Measurements from ENCODE around the gene ZMYND8.

Gene ZMYND8

GRCh38 chr20:47377122-47377722 is 20.7 kb upstream of the ZMYND8 start:
- TF ChIP-seq GATA3 (IDR thresholded peaks at IDR 0.05; ENCODE audit: low read depth, low read length) (no peak), GATA2 (IDR thresholded peaks at IDR 0.05; ENCODE audit: low read depth, low read length) (no peak)

- no peak for TF ChIP-seq GATA2 (IDR thresholded peaks at IDR 0.05; ENCODE audit: low read depth, low read length)
- TF ChIP-seq GATA3 (IDR thresholded peaks at IDR 0.05; ENCODE audit: low read depth, low read length): no peak
Measured at GRCh38 chr20:47373206-47373733, 16.8 kb upstream of the ZMYND8 start.

- TF ChIP-seq GATA2 (IDR thresholded peaks at IDR 0.05; ENCODE audit: low read depth, low read length): no peak
- TF ChIP-seq GATA3 (IDR thresholded peaks at IDR 0.05; ENCODE audit: low read depth, low read length): no peak
Measured at GRCh38 chr20:47370850-47371782, 14.6 kb upstream of the ZMYND8 start.

GRCh38 chr20:47370214-47370613 is 13.7 kb upstream of the ZMYND8 start:
- TF ChIP-seq GATA3 (IDR thresholded peaks at IDR 0.05; ENCODE audit: low read depth, low read length): no peak
- TF ChIP-seq GATA2 (IDR thresholded peaks at IDR 0.05; ENCODE audit: low read depth, low read length): no peak

- TF ChIP-seq GATA2 (IDR thresholded peaks at IDR 0.05; ENCODE audit: low read depth, low read length) (no peak), GATA3 (IDR thresholded peaks at IDR 0.05; ENCODE audit: low read depth, low read length) (no peak)
Measured at GRCh38 chr20:47368301-47368700, 11.8 kb upstream of the ZMYND8 start.

- no peak for TF ChIP-seq GATA2 (IDR thresholded peaks at IDR 0.05; ENCODE audit: low read depth, low read length)
- TF ChIP-seq GATA3 (IDR thresholded peaks at IDR 0.05; ENCODE audit: low read depth, low read length): no peak
Measured at GRCh38 chr20:47365023-47365764, 8.7 kb upstream of the ZMYND8 start.

GRCh38 chr20:47362361-47363219 is 6.1 kb upstream of the ZMYND8 start:
- no peak for TF ChIP-seq GATA2 (IDR thresholded peaks at IDR 0.05; ENCODE audit: low read depth, low read length)
- no peak for TF ChIP-seq GATA3 (IDR thresholded peaks at IDR 0.05; ENCODE audit: low read depth, low read length)

- no peak for TF ChIP-seq GATA3 (IDR thresholded peaks at IDR 0.05; ENCODE audit: low read depth, low read length)
- no peak for TF ChIP-seq GATA2 (IDR thresholded peaks at IDR 0.05; ENCODE audit: low read depth, low read length)
Measured at GRCh38 chr20:47361057-47361915, 4.8 kb upstream of the ZMYND8 start.

GRCh38 chr20:47360297-47361056 is 4.0 kb upstream of the ZMYND8 start:
- TF ChIP-seq GATA3 (IDR thresholded peaks at IDR 0.05; ENCODE audit: low read depth, low read length) (no peak), GATA2 (IDR thresholded peaks at IDR 0.05; ENCODE audit: low read depth, low read length) (0 out of 2 replicates have a peak, but pooled peaks have one; percentile 41)

GRCh38 chr20:47359530-47360296 is 3.2 kb upstream of the ZMYND8 start:
- TF ChIP-seq GATA3 (IDR thresholded peaks at IDR 0.05; ENCODE audit: low read depth, low read length): no peak; the same call in 1 of the 2 replicates
- TF ChIP-seq GATA2 (IDR thresholded peaks at IDR 0.05; ENCODE audit: low read depth, low read length): no peak

All from SH-SY5Y (cell line).